ENCODE measurements around the gene SCFD2.
"Not testable (repeated sequence)": the region's sequence is repeated elsewhere in the genome, so short reads cannot be mapped to it uniquely, and the experiment has no call there.

SCFD2 gene

DNA sequence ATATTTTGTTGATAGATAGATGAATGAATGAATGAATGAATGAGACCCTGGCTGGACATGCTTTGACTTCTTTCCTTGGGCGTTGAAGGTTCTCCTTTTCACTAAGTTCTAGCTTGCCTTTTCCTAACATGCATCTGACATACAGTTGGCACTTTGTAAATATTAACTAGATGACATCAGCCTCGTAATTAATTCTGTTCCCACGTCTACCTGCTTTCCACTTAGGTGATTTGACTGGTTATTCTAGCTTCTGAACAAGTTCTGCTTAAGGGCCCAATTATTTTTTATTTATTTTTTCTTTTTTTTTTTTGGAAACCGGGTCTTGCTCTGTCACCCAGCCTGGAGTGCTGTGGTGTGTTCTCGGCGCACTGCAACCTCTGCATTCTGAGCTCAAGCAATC is 517.6 kb downstream of the SCFD2 start:
- no peak for DNase-seq (ENCODE audit: low spot score)

DNA sequence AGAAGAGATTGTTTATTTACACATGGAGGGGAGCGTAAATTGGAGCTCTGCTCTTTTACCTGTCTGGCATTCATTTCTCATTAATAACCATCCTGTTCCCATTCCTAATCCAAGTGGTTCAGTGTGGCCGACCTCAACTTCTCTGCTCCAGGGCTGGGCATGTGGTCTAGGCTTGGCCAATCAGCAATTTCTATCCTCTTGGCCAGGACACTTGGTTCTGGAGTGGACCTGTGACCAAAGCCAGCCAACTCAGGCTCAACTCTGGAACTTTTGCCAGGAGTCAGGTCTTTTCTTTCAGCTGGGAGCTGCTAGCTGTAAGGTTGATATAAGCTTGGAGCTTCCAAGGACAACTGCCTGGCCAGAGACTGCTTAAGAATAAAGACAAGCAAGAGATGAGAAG is 519.4 kb downstream of the SCFD2 start:
- DNase-seq (ENCODE audit: low spot score), result no peak

DNA sequence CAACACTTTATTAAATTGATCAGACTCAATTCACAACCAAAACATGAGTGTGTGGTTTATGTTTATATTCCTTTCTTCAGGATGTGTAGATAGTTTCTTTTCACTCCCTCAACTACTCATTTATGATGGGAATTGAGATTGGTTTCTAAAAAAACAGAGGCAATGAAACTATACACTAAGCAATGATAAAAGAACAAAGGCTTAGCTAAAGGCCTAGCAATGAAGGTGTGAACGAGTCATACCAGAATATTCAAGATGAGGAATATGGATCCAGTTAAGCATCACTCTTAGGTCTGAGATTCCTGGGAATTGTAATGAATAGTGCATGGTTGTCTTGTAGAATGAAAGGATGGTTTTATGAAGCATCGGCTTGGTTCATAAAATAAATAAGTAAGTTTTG is 521.3 kb downstream of the SCFD2 start:
- no peak for DNase-seq (ENCODE audit: low spot score)

DNA sequence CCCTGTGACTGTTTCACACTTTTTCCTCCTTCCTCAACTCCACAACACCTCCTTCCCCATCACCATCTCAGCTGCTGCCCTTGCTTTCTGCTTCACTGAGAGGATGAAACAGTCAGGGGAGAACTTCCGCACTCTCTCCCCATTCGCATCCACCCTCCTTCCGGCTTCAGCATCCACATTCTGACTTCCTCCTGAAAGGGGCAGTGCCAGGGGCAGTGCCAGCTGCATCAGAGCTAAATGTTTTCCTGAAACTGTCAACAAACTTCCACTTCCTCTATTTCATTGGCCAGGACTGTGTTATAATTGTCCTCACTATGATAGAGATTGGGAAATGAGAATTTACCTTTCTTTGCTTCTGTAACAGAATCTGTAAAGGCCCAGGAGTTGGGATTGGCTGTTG is 521.9 kb downstream of the SCFD2 start:
- no peak for DNase-seq (ENCODE audit: low spot score)

DNA sequence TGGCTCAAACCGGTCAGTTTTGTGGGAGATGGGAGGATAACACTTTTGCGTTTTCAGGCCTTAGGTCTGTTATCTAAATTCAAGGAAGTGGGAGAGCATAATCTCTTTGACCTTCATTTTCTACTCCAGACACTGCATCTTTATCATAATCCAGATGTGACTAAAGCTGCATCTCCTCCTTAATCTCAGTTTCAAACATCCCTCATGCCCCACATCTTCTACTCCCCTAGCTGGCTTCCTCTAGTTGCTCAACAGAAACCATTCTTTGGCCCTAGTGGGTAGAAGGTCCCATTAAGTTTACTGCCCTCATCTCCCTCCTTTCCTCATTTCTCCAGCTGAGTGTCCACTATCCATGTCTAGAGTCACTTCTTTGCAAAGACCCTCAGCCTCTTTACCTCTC is 522.5 kb downstream of the SCFD2 start:
- no peak for DNase-seq (ENCODE audit: low spot score)

DNA sequence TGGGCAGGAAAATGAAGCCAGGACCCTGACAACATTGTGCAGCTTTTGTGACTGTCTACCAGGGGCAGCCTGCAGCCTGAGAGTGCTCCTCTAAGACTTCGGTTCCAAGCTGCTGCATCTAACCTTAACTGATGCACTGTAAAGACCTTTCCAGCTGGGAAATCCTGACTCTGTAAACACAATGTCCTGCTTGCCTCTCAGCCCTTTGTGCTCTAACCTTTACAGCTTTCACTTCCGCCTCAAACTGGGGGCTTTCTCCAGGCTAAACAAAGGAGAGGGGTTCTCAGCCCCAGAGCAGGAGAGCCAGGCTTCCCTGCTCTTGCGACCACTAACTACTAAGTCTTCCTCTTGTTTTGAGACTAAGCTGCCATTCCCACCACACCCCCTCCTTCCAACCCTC is 523.1 kb downstream of the SCFD2 start:
- DNase-seq (ENCODE audit: low spot score), result no peak

DNA sequence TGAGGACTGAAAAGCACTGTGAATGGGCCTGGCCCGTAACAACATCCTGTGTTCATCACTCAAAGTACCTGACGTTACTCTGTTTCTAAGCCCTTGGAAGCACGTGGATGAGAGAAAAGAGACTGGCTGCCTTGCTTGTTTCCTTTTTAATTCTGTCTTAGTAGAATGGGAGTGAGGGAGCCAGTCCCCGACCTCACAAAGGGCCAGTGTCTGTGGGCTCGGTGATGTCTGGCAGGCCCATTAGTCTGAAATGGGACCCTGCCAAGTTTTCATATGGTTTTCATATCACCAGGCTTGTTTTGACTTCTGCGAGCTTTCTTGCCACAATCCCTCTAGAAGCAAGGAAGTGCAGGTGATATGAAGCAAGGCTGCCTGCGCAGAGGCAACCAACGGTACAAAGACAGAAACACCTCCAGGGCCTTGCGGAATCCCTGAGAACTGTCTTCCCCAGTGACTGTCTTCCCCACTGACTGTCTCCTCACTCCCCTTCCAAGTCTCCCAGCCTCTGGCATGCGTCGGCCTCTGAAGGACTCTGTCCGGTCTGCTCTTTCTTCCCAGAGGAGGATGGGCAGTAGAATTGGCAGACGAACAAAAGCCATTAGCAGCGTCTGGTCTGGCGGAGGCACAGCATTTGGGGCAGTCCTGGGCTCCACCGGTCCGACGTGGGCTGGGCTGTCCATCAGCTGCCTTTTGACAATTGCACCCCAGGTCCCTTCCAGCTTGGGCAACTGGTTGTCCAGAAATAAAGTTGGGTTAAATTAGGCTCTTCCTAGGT is 524.0 kb downstream of the SCFD2 start:
- DNase-seq (ENCODE audit: low spot score), result no peak

DNA sequence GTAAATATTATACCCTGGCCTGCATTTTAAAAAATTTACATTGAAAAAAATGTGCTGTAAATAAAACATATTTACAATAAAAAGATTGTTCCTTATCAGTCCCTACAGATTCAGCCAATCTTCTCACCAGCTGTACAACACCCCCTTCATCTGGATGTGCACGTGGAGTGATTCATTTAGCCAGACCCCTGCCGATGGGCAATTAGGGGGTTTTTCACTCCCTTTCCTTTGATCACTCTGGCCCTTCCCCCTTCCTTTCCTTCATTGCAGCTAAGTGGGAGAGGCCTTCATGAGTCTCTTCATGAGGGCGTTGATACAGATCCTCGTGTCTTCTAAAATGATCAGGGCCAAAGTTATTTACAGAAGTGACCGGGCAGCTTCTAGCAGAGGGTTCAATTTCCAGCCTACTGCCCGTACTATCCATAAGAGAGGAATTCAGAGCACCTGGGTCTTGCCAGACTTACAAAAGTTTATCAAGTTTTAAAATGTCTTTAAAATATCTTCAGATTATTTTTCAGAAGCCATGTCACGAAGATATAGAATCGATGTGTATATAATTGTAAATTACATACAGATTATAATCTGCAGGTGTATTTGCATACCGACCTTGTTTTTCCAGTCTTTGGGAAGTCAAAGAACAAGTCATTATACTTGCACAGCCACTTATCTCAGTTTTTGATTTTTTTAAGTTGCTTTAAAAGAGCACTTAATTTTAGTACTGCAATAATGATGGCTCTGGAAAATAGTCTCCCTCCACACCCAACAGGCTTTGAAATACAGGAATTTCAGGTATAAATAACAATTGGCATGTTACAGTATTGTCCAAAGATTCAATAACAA is 525.1 kb downstream of the SCFD2 start:
- DNase-seq (ENCODE audit: low spot score), result no peak

DNA sequence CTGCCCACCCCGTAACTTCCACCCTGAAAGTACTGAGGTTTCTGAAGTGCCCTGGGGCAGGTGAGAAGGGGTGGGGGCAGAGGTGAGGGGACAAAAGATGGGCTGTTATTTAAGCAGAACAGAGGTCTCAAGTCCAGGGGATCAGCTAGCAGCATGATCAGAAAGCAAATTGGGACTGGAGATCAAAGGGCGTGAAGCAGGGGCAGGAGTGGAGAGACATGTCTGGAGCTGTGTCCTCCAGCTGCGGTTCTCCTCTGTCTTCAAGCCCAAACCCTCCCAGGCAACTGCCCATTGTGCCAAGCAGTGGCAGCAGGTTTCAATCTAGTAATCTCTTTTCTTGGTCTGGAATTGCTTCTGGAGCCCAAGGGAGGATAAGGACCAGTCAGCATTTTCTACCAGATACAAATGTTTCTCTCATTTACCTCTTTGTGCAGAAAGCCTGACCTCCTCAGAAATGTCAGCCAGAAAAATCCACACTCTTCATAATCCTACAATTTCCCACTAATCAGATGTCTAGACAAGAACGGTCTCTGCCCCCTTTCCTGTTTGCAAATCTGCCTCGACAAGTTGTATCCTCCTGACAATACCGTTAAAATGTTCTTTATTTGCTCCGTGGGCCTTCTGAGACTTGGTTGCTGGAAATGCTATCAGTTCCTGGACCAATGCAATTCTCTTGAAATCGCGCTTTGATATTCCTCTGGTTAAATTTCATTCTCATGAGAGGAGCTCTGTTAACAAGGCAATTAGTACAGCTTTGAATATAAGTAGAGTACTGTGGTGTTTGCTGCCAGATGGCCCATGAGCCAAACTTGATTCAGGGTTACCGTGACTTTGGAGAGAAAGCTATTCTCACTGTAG is 526.9 kb downstream of the SCFD2 start:
- DNase-seq (ENCODE audit: low spot score), result no peak

DNA sequence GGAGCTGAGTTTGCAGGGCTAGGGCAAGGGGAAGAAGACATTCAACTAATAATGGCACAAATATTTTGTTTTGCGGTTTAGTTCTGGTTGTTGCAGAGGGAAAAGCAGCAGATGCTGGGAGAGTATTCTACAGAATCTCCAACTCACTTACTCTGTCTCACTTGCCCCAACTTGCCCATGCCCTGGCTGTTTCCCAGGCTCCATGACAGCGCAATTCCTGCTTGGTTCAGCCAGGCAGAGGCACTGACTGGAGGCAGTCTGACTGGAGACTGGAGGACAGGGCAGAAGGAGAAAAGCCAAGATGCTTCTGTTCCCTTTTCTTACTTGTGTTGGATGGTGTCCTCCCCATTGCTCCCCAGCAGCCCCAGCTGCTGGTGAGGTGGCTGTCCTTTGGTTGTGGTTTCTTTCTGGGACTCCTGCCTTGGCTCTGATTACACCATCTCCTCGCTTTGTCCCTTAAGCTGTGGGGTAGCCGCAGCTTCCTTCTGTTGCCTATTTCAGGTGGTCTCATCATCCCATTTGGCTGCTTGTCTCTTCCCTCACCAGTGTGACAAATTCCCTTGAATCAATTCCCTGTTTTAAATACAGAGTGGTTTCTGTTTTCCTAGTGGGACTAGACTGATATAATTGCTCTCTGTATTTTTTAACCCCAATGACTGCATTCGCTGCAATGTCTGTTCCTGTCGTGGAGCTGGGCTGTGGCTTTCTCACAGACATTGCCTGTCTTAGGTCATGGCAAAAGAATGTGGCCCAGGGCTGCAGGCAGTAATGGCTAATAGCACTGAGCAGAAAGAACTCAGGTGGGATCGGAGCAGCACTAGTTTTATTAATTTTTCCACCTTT is 527.9 kb downstream of the SCFD2 start:
- DNase-seq (ENCODE audit: low spot score), result no peak

DNA sequence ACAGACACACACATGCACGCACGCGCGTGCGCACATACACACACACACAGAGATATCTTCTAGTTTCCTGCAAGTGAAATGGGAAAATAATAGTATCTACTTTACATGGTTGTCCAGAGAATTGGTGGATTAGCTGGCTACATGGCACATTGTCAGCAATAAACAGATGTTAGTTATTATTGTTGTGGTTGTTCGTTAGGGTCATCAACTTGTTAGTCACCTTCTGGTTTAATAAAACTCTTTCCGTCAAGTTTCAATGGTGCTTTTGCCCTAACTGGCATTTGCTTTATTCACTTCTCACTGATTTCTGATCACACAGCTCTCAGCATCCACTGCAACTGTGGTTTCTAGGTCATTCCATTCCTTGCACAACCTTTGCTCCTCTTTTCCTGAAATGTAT is 529.2 kb downstream of the SCFD2 start:
- DNase-seq (ENCODE audit: low spot score), result no peak

DNA sequence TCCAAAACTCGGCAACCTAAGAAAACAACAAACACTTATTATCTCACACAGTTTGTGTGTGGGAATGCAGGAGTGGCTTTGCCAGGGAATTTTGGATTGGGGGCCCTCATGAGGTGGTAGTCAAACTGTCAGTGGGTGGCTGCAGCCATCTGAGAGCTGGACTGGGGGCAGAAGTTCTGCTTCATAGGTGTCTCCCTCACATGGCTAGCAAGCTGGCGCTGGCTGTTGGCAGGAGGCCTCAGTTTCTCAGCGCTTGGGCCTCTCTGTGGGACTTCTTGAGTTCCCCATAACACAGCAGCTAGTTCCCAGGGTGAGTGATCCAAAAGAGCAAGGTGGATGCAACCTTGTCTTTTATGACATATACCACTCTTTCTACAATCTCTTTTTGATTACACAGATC is 529.7 kb downstream of the SCFD2 start:
- no peak for DNase-seq (ENCODE audit: low spot score)

DNA sequence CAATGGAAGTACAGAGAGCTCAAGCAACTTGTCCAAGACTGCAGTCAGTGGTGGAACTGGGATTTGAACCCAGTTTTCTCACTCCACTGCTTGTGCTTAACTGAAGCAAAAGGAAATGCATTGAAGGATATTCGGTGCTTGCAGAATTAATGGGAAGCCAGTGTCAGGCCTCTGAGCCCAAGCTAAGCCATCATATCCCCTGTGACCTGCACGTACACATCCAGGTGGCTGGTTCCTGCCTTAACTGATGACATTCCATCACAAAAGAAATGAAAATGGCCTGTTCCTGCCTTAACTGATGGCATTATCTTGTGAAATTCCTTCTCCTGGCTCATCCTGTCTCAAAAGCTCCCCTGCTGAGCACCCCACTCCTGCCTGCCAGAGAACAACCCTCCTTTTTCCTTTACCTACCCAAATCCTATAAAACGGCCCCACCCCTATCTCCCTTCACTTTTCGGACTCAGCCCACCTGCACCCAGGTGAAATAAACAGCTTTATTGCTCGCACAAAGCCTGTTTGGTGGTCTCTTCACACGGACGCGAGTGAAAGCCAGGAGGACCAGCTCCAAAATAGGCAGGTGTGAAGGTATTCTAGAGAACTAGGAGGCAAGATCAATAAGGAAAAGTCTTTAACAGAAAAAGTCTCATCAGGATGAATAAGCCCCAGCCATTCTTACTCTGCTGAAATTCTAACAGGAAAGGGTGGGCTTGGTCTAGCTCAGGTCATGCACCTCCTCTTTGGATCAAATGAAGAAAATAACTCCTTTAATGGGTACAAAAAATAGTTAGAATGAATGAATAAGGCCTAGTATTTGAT is 531.0 kb downstream of the SCFD2 start:
- DNase-seq (ENCODE audit: low spot score), result not testable (repeated sequence)

DNA sequence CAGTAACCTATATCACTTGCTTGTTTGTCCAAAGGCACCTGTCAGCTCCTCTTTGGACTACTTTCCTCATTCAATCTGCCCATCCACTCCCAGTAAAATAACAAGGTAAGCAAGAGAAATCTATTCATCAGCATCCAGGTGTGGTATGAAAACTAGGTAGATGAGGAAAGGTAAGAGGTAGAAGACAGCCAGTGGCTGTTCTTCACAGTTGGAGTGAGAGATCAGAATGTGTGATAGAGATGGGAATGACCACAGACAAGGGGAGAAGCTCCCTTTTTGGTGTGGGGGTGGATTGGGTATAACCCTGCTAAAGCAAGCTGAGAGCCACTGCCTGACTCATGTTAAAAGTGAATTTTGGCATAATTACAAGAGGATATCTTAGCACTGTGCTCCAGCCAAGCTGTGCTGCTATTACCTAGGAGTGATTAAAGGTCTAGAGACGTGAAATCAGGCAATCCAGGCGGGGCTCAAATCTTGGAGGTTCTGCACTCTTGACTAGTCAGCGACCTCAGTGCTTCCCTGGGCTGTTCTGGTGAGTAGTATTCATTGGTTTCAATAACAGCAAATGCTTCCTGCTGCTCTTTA is 531.8 kb downstream of the SCFD2 start:
- no peak for DNase-seq (ENCODE audit: low spot score)

DNA sequence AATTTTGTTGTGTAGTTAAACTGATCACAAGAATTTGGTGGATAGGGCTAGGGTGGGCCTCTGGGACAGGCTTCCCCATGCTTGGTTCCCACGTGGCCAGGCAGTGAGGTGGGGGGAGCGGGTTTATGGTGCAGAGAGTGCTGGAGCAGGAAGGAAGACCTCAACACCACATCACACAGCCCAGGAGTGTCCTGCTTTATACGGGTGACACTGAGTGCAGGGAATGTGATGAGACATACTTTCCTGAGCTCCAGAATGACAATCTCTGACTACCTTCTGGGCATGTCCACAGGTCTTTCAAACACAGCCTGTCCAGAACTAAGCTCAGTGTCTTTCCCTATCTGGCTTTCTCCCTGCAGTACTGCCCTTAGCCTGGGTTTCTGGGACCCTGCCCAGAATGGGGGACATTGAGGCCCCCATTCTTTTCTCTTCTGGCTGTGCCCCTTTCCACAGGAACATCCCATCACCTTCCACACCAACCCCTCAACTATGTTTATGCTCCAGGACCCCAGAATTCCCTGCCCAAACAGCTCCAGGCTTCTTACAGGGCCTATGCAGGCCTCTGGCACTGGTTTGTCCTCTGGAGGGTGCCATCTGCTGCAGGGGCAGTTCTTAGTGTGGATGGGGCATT is 540.3 kb downstream of the SCFD2 start:
- DNase-seq (ENCODE audit: low spot score), result no peak

DNA sequence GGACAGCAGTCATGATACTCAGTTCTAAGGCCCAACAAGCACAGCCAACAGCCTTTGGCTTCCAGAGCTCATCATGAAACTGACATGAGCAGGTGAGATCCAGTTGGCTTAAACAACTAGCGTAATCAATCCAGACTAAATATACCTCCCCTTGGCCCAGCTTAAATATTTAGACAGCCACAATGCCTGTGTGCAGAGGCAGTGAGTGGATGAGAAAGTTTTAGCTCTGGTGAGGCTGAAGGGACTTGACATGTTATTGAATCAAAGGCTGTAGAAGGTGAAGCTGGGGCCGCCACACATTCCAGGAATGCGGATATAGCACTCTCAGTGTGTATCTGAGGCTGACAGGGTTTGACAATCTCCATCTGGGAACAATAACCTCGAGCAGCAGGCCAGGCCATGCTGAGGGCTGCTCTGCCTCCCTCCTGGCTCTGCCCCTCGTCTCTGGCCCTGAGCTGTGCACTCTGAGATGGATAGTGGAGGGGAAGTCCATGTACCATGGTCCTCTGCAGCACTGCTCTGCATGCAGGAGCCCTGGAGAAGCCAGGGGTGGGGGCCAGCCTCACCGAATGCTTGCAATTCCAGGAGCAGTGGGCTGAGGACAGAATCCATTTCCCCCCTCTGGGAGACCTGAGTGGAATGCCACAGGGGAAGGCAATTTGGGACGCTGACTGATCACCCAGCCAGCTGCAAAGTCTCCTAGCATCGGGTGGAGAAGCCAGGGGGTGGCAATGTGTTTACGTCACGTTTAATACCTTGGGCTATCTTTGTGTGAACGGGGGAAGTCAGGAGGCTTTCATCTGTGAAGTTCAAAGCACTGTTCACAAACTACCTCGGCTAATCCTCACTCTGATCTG is 541.0 kb downstream of the SCFD2 start:
- no peak for DNase-seq (ENCODE audit: low spot score)

DNA sequence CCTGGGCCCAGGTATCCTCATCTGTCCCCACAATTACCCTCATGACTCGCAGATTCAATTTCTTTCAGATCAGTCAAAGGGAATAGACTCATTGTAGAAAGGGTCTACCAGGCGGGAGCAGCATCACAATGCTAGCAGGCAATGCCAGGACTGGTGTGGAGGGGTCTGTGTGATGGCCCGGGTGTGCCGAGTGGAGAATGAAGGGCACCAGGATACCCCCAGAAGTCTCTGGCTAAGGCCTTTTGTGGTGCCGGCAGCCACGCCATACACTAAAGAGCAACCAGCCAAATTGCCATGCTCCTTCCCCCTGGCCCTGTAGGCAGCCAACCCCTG is 541.6 kb downstream of the SCFD2 start:
- no peak for DNase-seq (ENCODE audit: low spot score)

DNA sequence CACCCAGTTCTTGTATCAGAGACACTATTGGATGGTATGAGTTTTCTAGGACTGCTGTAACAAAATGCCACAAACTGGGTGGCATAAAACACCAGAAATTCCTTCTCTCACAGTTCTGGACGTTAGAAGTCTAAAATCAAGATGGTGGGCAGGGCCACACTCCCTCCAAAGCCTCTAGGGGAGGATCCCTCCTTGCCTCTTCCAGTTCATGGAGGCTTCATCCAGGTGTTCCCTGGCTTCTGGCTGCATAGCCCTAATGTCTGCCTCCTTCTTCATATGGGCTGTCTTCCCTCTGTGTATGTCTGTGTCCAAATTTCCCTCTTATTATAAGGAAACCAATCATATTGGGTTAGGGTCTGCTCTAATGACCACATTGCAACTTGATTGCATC is 542.2 kb downstream of the SCFD2 start:
- no peak for DNase-seq (ENCODE audit: low spot score)
